ES-I3 (cell line): ENCODE measurements around the gene CIAO2A.
A peak's percentile ranks its signal among the peaks of the same experiment; 100 is the strongest.

ENCODE experiments used
- H3K36me3 ChIP-seq: 2 replicates; pipeline ENCODE4 v1.6.1; 2013; ENCODE audit warnings: mild to moderate bottlenecking, low read length, control low read depth, moderate library complexity; ENCODE audit not compliant: insufficient read depth
- H3K4me1 ChIP-seq: 2 replicates; pipeline ENCODE4 v1.6.1; 2013; ENCODE audit warnings: mild to moderate bottlenecking, control low read depth, low read length; ENCODE audit not compliant: insufficient read depth
- H3K9ac ChIP-seq: 2 replicates; pipeline ENCODE4 v1.6.1; 2013; ENCODE audit warnings: low read depth, mild to moderate bottlenecking, low read length, moderate library complexity
- H3K9me3 ChIP-seq: 2 replicates; pipeline ENCODE4 v1.6.1; 2013; ENCODE audit warnings: mild to moderate bottlenecking, low read length, moderate library complexity; ENCODE audit not compliant: control insufficient read depth, insufficient read depth

Gene CIAO2A, protein sequence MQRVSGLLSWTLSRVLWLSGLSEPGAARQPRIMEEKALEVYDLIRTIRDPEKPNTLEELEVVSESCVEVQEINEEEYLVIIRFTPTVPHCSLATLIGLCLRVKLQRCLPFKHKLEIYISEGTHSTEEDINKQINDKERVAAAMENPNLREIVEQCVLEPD

DNA sequence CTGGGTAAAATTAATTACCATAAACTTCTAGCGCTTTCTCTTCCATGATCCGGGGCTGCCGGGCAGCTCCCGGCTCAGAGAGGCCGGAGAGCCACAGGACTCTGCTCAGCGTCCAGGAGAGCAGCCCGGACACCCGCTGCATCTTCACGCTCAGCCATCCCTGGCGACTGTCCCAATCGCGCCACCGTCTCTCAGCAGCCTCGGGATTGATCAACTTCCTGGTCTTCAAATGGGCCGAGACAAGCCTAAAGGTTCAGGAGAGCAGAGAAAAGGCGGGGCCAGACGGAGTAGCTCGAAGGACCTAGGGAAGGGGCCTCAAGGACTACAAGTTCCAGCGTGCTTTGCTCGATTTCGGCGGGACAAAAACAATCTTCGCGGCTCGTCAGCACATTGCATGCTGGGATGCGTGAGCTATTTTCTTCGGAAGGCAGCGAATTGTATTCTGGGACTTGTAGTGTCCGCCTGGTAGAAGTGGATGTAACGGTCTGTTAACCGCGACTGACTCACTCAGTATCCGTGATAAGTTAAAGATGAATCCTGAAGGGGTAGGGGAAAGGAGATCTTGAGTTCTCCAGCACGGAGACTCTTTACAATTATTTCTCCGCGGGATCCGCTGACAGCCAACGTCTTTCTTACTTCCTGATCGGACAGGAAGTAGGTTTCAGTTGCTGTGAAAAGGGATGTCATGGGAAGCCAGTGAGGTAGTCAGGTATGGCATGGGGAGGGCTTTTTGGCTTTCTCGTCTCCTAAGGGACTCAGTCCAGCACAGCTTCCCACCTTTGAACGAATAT is at the start of gene CIAO2A:
Gene CIAO2A, minus strand, starts transcription at position 212 of the 791 bp plus-strand sequence. Its CDS starts 70 bp downstream, at position 142.
- Histone ChIP-seq H3K36me3 (no peaks in the 10 kb centered on the region), H3K9ac (peak within 1 kb of the TSS; percentile 95), H3K9me3 (no peaks in the 10 kb centered on the region), H3K4me1 (peaks cover 10% of the 10 kb centered on the region)

DNA sequence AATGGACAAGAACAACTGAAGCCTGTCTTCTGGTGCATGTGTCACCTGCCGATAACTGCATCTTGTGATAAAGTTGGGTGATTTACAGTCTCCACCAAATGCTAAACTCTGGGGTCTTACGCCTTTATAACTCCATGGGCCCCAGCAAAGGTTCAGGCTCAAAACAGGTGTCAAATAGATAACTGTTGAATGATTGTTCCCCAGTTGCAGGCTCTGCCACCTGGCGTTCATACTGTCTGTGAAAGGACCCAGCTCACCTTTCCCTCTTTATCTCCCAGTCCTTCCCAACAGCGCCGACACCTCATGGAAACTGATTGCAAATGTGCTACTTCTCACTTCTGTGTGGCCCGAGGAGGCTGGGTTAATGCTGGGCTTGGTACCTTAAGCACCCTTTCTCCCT is 49.6 kb upstream of the CIAO2A start:
- H3K9ac ChIP-seq = no peak overlapping the region
- H3K9me3 ChIP-seq = no peaks in the 10 kb centered on the region
- no peaks in the 10 kb centered on the region for H3K4me1 ChIP-seq
- H3K36me3 ChIP-seq = no peaks in the 10 kb centered on the region

DNA sequence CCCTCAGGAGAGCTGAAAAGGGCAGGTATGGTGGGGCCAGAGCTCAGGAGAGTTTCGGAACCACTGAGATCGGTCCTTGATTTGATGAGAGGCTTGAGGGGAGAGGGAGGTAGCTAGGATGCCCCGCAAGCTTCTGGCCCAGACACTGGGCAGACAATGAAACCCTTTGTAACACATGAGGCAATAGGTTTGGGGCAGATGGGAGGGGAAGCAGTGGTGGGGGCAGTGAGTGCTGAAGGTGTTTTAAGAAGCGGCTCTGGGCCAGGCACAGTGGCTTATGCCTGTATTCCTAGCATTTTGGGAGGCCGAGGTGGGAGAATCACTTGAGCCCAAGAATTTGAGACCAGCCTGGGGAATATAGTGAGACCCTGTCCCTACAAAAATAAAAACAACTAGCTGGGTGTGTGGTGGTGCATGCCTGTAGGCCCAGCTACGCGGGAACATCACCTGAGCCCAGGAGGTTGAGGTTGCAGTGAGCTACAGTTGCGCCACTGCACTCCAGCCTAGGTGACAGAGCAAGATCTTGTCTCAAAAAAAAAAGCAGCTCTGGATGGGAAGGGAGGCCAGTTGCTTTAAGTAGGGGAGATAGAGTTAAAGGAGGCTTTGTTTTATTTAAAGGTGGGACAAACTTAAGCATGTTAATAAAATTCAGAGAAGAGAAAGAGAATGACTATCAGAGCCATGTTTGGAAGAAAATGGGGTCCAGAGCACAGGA is 48.3 kb upstream of the CIAO2A start:
- Histone ChIP-seq H3K4me1 (no peaks in the 10 kb centered on the region), H3K9me3 (no peaks in the 10 kb centered on the region), H3K36me3 (no peaks in the 10 kb centered on the region; the same call in none of the 2 replicates), H3K9ac (no peak overlapping the region)

DNA sequence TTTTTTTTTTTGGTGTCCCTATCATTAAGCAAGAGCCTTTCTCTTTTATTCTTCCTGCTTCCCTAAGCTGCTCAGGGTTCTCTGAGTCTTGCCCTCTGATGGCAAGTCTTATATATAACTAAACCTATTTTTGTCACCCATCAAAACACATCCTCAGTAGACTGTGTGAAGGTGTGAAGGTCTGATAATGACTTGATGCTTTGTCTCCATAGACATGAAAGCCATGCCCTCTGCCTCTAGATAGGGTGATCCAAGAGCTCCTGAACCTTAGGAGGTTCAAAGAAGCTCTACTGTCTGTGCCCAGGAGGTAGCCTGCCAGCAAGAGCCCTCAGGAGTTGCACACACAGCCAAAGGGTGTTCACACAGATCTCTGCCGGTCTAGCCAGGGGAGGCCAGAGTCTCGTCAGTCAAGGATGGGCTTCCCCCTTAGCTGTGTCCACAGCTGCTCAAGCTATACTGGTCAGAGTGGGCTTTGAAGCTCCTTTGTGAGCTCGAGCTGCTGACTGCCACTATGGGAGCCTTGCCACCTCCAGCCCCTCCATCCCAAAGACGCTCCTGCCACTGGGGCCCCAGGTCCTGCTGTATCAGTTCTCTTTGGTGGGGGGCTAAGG is 44.8 kb upstream of the CIAO2A start:
- H3K9me3 ChIP-seq = no peaks in the 10 kb centered on the region
- H3K4me1 ChIP-seq = no peaks in the 10 kb centered on the region
- H3K9ac ChIP-seq = no peak overlapping the region
- peaks cover 8% of the 10 kb centered on the region for H3K36me3 ChIP-seq

DNA sequence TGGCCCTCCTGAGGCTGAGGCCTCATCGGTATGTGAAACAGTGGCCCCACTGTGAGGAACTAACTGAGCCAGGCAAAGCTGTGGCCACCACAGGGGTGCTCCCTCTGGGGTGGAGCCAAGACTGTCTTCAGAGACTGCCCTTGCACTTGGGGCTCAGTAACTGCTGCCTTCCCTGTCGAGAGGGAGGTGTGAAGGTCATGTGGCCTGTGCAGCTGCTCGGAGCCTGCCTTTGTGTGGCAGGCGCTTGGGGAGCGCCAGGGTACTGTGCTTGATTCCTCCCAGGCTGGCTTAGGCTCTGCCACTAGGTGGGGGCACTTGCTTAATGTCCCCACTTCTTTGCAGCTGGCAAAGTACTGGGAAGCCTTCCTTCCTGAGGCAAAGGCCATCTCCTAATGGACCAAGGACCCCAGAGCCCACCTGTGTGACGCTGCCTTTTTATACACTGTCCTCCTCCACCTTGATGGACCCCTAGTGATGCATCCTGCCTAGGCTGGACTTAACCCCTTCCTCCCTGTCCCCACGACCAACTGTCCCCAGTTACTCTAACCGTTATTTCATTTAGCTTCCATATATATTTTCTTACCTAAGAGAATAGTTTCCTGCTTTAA is 43.7 kb upstream of the CIAO2A start:
- no peaks in the 10 kb centered on the region for H3K9me3 ChIP-seq
- no peak overlapping the region for H3K9ac ChIP-seq
- H3K4me1 ChIP-seq = no peaks in the 10 kb centered on the region
- H3K36me3 ChIP-seq = peaks cover 8% of the 10 kb centered on the region

DNA sequence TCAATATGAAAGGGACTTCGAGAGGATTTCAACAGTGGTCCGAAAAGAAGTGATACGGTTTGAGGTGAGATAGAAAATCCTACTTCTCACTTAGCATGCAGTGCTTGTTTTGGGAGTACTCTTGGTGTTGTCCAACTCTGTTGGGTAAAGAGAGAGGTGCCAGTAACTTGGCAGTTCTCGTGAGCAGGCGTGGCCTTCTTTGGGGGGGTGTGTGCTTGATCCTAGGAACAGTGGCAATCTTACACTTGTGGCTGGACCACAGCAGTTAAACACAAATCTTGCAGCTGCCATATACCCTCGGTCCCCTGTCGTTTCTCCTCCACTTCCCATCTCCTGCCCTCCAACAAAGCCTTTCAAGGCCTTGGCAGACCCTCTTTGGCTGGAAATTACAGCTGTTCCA is 42.7 kb upstream of the CIAO2A start:
- no peaks in the 10 kb centered on the region for H3K4me1 ChIP-seq
- peaks cover 8% of the 10 kb centered on the region for H3K36me3 ChIP-seq
- H3K9me3 ChIP-seq = no peaks in the 10 kb centered on the region
- no peak overlapping the region for H3K9ac ChIP-seq

DNA sequence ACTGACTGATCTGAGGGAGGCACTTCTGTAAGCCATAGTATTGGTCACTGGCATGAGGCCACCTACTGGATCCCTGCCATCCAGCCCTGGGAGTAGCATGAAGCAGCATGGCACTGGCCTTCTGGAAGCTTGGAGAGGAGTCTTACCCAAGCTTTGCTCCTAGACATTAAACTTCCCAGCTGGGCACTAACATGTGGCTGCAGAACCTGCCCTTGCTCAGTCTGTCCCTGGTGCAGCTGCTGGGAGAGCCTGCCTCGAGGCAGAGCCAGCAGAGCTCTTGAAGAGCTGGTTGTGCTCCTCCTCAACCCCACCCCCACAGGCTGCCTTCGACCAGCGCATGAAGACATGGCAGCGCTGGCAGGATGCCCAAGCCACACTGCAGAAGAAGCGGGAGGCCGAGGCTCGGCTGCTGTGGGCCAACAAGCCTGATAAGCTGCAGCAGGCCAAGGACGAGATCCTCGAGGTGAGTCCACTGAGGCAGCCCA is 40.7 kb upstream of the CIAO2A start:
- peaks cover 8% of the 10 kb centered on the region for H3K36me3 ChIP-seq

DNA sequence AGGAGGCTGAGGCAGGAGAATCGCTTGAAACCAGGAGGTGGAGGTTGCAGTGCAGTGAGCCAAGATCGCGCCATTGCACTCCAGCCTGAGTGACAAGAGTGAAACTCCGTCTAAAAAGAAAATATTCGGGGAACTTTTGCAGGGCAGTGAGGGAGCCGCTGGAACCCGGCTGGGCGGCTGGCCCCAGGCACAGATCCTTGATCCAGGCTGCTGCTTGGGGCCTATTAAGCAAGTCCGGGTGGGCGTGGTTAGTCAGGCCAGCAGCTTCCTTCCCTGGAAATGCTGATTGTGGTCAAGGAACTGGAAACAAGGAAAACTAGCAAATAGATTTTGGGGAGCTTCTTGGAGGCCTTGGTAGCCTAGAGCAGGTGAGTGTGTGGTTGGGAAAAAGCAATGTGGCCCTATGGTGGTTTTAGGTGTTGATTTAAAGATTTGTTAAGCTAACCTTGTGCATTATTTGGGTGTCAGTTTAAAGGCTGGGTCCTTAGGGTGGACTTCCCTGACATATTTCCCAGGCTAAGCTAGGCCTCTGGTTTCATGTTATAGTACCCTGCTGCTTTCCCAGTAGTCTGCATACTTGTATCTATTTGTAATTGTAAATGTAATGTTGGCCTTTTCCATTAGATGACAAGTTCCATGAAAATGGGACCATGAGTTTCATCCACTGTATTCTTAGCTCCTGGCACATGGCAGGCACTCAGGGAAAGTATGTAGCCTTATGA is 40.1 kb upstream of the CIAO2A start:
- Histone ChIP-seq H3K36me3 (peaks cover 8% of the 10 kb centered on the region), H3K9me3 (no peaks in the 10 kb centered on the region), H3K9ac (no peak overlapping the region), H3K4me1 (no peaks in the 10 kb centered on the region)

More for the DNA sequence above, 40.7 kb upstream of the CIAO2A start:
- no peaks in the 10 kb centered on the region for H3K9me3 ChIP-seq
- no peak overlapping the region for H3K9ac ChIP-seq
- no peaks in the 10 kb centered on the region for H3K4me1 ChIP-seq

DNA sequence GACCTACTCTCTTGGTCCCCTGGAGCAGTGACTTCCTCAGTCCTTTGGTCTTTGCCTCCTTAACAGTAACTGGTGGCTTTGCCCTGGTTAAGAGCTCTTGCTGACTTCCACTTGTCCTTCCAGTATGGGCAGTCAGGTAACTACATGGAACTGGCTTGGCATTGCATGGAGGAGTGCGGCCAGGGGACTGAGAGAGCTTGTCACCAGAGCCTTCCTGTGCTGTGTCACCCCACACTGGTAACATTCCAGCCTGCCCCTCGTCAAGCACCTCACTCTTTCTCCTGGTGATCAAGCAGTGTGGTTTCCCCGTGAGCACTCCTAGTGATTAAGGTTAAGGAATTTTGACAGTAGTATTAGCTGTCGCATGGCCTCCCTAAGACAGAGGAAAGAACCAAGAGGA is 38.6 kb upstream of the CIAO2A start:
- H3K36me3 ChIP-seq = peaks cover 10% of the 10 kb centered on the region
- H3K4me1 ChIP-seq = no peaks in the 10 kb centered on the region
- H3K9me3 ChIP-seq = no peaks in the 10 kb centered on the region
- H3K9ac ChIP-seq = no peak overlapping the region

DNA sequence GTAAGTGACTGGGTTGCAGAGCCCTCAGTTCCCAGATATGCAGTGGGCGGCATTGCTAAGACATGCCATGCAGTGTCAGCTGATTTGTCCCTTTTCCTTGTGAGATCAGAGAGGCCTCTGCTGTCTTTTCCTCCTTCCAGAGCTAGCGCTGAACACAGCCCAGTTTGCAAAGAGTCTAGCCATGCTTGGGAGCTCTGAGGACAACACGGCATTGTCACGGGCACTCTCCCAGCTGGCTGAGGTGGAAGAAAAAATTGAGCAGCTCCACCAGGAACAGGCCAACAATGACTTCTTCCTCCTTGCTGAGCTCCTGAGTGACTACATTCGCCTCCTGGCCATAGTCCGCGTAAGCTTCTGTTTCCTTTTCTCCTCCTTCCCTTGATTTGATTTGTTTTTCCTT is 37.9 kb upstream of the CIAO2A start:
- H3K36me3 ChIP-seq = peaks cover 10% of the 10 kb centered on the region; the same call in 1 of the 2 replicates
- H3K4me1 ChIP-seq = no peaks in the 10 kb centered on the region
- no peak overlapping the region for H3K9ac ChIP-seq
- H3K9me3 ChIP-seq = no peaks in the 10 kb centered on the region

DNA sequence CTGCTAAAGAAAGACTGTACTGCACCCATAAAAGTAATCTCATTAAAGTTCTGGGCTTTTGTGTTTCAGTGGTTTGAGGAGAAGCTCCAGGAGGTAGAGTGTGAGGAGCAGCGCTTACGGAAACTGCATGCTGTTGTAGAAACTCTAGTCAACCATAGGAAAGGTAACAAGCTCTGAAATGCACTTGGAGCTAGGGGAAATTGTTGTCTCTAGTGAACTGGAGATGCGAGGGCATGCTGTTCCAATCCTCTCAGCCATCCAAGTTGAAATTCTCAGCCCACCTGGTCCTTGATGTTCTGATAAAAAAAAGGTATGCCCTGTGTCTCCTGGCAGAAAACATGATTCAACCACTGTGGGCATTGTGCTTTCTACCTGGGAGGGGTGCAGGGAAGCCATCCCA is 36.5 kb upstream of the CIAO2A start:
- no peaks in the 10 kb centered on the region for H3K4me1 ChIP-seq
- H3K9ac ChIP-seq = no peak overlapping the region
- H3K9me3 ChIP-seq = no peaks in the 10 kb centered on the region
- H3K36me3 ChIP-seq = peaks cover 10% of the 10 kb centered on the region; the same call in 1 of the 2 replicates

DNA sequence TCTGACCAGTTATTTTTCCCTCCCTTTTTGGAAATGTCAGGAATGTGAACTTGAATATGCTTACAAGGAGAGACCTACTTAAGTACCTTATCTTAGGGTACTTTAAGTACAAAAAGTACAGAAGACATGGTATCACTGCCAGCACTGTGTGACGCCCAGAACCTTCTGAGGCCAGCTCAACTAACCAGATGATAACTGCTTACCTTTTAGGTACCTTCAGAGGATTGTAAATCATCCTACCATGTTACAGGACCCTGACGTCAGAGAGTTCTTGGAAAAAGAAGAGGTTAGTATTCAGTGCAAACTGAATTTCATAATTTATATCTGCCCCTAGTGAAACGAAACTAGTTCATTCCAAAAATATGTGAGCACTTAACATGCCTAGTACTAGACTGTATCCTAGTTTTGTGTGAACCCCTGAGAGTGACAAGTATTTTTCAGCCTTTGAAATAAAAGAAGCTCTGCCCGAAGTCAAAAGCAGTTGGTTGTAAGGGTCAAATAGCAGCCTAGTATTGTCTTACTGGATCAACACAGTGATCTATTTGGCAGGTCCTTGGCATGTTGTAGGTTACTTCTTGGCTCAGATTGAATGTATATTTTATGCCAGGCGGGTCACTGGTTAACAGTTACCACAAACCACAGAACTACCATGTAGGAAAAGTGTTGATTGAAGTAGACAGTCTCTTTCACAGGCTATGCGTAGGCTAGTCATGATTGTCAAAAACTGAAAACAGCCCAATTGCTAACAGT is 34.1 kb upstream of the CIAO2A start:
- Histone ChIP-seq H3K36me3 (peaks cover 2% of the 10 kb centered on the region; the same call in 1 of the 2 replicates), H3K9me3 (no peaks in the 10 kb centered on the region), H3K9ac (no peak overlapping the region), H3K4me1 (no peaks in the 10 kb centered on the region)

DNA sequence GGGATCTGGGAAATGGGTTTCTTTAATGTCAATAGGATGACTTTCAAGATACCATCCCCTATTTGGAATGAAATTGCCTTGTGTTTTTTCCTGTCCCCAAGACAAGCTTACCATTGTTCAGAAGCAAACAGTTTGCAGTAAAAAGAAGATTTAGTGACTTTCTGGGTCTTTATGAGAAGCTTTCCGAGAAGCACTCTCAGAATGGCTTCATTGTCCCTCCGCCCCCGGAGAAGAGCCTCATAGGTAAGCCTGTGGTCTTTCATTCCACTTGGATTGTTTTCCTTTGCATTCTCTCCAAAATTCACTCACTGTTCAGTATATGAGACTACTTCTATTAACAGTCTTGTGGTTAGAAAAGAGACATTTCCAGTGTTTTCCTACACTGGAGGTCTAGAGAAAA is 32.3 kb upstream of the CIAO2A start:
- Histone ChIP-seq H3K9ac (no peak overlapping the region), H3K36me3 (peaks cover 2% of the 10 kb centered on the region)

More for the DNA sequence above, 32.3 kb upstream of the CIAO2A start:
- Histone ChIP-seq H3K4me1 (no peaks in the 10 kb centered on the region), H3K9me3 (no peaks in the 10 kb centered on the region)
